GM12878 (cell line): ENCODE measurements around the gene CSTPP1. TPM values are rescaled to one million over a fixed set of nuclear protein-coding genes. Genes with fewer than 3 reads are reported as not detected.

Experiments used
- BHLHE40 ChIP-seq, 2 experiments: fragments of 450-650 bp in 1 of 2; IDR thresholded peaks; 2 replicates each; pipeline ENCODE4 v1.6.1; 2011 to 2017; ENCODE audit warnings: low read depth in 2 of 2, borderline replicate concordance in 1 of 2, improper control_type of control experiment in 1 of 2, low read length in 1 of 2, mild to moderate bottlenecking in 1 of 2
- EGR1 ChIP-seq, 2 experiments: IDR thresholded peaks; 1 replicate in 1 of 2; 2 replicates in 1 of 2; pipeline ENCODE4 v1.6.1; 2011 to 2012; ENCODE audit warnings: low read depth in 2 of 2, low read length in 2 of 2, borderline replicate concordance in 1 of 2, mild to moderate bottlenecking in 1 of 2, moderate library complexity in 1 of 2
- ESRRA ChIP-seq: IDR thresholded peaks from 2 replicates; pipeline ENCODE4 v1.6.1; 2012; ENCODE audit warnings: mild to moderate bottlenecking, low read length, improper control_type of control experiment
- IKZF1 ChIP-seq: fragments of 450-650 bp; conservative IDR thresholded peaks from 2 replicates; pipeline ENCODE4 v1.6.1; 2017; ENCODE audit warnings: antibody characterized with exemption, mild to moderate bottlenecking
- IKZF2 ChIP-seq, 2 experiments: fragments of 450-650 bp; IDR thresholded peaks; 2 replicates each; pipeline ENCODE4 v1.6.1; 2017; ENCODE audit warnings: mild to moderate bottlenecking in 2 of 2, moderate library complexity in 2 of 2
- NBN ChIP-seq: fragments of 450-650 bp; IDR thresholded peaks from 2 replicates; pipeline ENCODE4 v1.6.1; 2016
- NFIC ChIP-seq: IDR thresholded peaks from 2 replicates; pipeline ENCODE4 v1.6.1; 2012; ENCODE audit warnings: low read depth, mild to moderate bottlenecking, inconsistent platforms, low read length, moderate library complexity
- POLR2A ChIP-seq: IDR thresholded peaks from 2 replicates; pipeline ENCODE4 v1.6.1; 2011; ENCODE audit warnings: low read depth, mild to moderate bottlenecking, low read length
- PRDM15 ChIP-seq: fragments of 450-650 bp; formaldehyde crosslinking; IDR thresholded peaks from 2 replicates; pipeline ENCODE4 v1.4.0; 2020; ENCODE audit warnings: mild to moderate bottlenecking, moderate library complexity
- SRF ChIP-seq, 2 experiments: IDR thresholded peaks; 2 replicates each; pipeline ENCODE4 v1.6.1; 2011; ENCODE audit warnings: low read depth in 2 of 2, low read length in 2 of 2, mild to moderate bottlenecking in 1 of 2, moderate library complexity in 1 of 2
- polyA plus RNA-seq, 11 experiments: library from polyadenylated mRNA; depleted of rRNA in 4 of 11; unstranded in 6 of 11; stranded (reverse) in 5 of 11; fragments of >200 nt; fragmentation: Nextera tagmentation in 4 of 11; fragmentation: Illumina TruSeq in 1 of 11; extraction: Ambion mirVana in 4 of 11; extraction: Trizol in 1 of 11; gene quantifications; 1 replicate in 1 of 11; 2 replicates in 10 of 11; pipeline versions ENCODE4 v1.2.1 to v1.2.3, GENCODE V29; 2011 to 2016; ENCODE audit warnings: inconsistent platforms in 2 of 11, missing spikeins in 2 of 11, low read depth in 1 of 11
- total RNA-seq, 4 experiments: library from RNA; depleted of rRNA in 3 of 4; stranded (reverse); fragments of >200 nt in 3 of 4; fragmentation: Illumina TruSeq in 1 of 4; extraction: Trizol in 1 of 4; gene quantifications; 2 replicates each; pipeline versions ENCODE4 v1.2.1 to v1.2.3, GENCODE V29; 2013 to 2021
- TF ChIP-seq, protein P1 (sequence below): fragments of 450-650 bp; IDR thresholded peaks from 2 replicates; pipeline ENCODE4 v1.6.1; 2017; ENCODE audit warnings: mild to moderate bottlenecking, moderate library complexity
- TF ChIP-seq, protein P2 (sequence below): fragments of 450-650 bp; IDR thresholded peaks from 2 replicates; pipeline ENCODE4 v1.6.1; 2016; ENCODE audit warnings: mild to moderate bottlenecking
- TF ChIP-seq, protein P3 (sequence below): fragments of 450-650 bp; IDR thresholded peaks from 2 replicates; pipeline ENCODE4 v1.6.1; 2018; ENCODE audit warnings: mild to moderate bottlenecking, low read depth, moderate library complexity; ENCODE audit not compliant: partially characterized antibody

The CSTPP1 gene
- total and polyA plus RNA-seq, 10 of the 15 experiments (the other 5 are each of a cell fraction or from before 2014, with no cell fraction given) = 7.1 to 23.4 (median 17.5) TPM

GRCh38 chr11:46936138-46937110, at the start of gene CSTPP1 (continued):
- peak; percentile 62 for TF ChIP-seq POLR2A
- no peak for TF ChIP-seq IKZF2 (IDR thresholded peaks at IDR 0.05)
- TF ChIP-seq BHLHE40 (IDR thresholded peaks at IDR 0.05; ENCODE audit: borderline replicate concordance in 1 of 2, low read depth in 2 of 2, low read length in 1 of 2) = 0 out of 4 replicates have a peak, but pooled peaks of 1 of the 2 experiments have one; percentile 22
- TF ChIP-seq IKZF1 = peak; percentile 59
- TF ChIP-seq, protein P1, sequence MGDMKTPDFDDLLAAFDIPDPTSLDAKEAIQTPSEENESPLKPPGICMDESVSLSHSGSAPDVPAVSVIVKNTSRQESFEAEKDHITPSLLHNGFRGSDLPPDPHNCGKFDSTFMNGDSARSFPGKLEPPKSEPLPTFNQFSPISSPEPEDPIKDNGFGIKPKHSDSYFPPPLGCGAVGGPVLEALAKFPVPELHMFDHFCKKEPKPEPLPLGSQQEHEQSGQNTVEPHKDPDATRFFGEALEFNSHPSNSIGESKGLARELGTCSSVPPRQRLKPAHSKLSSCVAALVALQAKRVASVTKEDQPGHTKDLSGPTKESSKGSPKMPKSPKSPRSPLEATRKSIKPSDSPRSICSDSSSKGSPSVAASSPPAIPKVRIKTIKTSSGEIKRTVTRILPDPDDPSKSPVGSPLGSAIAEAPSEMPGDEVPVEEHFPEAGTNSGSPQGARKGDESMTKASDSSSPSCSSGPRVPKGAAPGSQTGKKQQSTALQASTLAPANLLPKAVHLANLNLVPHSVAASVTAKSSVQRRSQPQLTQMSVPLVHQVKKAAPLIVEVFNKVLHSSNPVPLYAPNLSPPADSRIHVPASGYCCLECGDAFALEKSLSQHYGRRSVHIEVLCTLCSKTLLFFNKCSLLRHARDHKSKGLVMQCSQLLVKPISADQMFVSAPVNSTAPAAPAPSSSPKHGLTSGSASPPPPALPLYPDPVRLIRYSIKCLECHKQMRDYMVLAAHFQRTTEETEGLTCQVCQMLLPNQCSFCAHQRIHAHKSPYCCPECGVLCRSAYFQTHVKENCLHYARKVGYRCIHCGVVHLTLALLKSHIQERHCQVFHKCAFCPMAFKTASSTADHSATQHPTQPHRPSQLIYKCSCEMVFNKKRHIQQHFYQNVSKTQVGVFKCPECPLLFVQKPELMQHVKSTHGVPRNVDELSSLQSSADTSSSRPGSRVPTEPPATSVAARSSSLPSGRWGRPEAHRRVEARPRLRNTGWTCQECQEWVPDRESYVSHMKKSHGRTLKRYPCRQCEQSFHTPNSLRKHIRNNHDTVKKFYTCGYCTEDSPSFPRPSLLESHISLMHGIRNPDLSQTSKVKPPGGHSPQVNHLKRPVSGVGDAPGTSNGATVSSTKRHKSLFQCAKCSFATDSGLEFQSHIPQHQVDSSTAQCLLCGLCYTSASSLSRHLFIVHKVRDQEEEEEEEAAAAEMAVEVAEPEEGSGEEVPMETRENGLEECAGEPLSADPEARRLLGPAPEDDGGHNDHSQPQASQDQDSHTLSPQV = no peak
- no peak; the same call in 1 of the 2 replicates for TF ChIP-seq NFIC
- no peak for TF ChIP-seq PRDM15 (CRISPR knock-in tag)
- TF ChIP-seq EGR1 (IDR thresholded peaks at IDR 0.05; ENCODE audit: borderline replicate concordance in 1 of 2, low read depth in 2 of 2, low read length in 2 of 2) = 0 out of 3 replicates have a peak, but pooled peaks of 1 of the 2 experiments have one; percentile 27
- peak; percentile 14 to 85; a peak in 2 of 4 replicates for TF ChIP-seq SRF (IDR thresholded peaks at IDR 0.05; ENCODE audit: low read depth in 2 of 2, low read length in 2 of 2)
- TF ChIP-seq, protein P2, sequence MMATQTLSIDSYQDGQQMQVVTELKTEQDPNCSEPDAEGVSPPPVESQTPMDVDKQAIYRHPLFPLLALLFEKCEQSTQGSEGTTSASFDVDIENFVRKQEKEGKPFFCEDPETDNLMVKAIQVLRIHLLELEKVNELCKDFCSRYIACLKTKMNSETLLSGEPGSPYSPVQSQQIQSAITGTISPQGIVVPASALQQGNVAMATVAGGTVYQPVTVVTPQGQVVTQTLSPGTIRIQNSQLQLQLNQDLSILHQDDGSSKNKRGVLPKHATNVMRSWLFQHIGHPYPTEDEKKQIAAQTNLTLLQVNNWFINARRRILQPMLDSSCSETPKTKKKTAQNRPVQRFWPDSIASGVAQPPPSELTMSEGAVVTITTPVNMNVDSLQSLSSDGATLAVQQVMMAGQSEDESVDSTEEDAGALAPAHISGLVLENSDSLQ = peak; percentile 67
- no peak for TF ChIP-seq ESRRA
- TF ChIP-seq NBN = peak; percentile 74
- TF ChIP-seq, protein P3, sequence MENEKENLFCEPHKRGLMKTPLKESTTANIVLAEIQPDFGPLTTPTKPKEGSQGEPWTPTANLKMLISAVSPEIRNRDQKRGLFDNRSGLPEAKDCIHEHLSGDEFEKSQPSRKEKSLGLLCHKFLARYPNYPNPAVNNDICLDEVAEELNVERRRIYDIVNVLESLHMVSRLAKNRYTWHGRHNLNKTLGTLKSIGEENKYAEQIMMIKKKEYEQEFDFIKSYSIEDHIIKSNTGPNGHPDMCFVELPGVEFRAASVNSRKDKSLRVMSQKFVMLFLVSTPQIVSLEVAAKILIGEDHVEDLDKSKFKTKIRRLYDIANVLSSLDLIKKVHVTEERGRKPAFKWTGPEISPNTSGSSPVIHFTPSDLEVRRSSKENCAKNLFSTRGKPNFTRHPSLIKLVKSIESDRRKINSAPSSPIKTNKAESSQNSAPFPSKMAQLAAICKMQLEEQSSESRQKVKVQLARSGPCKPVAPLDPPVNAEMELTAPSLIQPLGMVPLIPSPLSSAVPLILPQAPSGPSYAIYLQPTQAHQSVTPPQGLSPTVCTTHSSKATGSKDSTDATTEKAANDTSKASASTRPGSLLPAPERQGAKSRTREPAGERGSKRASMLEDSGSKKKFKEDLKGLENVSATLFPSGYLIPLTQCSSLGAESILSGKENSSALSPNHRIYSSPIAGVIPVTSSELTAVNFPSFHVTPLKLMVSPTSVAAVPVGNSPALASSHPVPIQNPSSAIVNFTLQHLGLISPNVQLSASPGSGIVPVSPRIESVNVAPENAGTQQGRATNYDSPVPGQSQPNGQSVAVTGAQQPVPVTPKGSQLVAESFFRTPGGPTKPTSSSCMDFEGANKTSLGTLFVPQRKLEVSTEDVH = peak; percentile 31
